AG04449 (cell line): ENCODE results near the gene HCRTR2.
"Not testable (repeated sequence)": the region's sequence is repeated elsewhere in the genome, so short reads cannot be mapped to it uniquely, and the experiment has no call there.

Source experiments
- CTCF ChIA-PET: fragments of 350-600 bp; formaldehyde crosslinking; extraction: SDS; loops from one replicate; lab custom pipeline; 2021; ENCODE audit warnings: antibody characterized with exemption; lab: Yijun Ruan, JAX
- POLR2A ChIA-PET: fragments of 400-600, 350-600 bp; formaldehyde crosslinking; extraction: SDS; loops from one replicate; lab custom pipeline; 2020; ENCODE audit warnings: antibody characterized with exemption, inconsistent platforms; lab: Yijun Ruan, JAX
- DNase-seq: peaks from one replicate; pipeline ENCODE4 v3.0.0-alpha.2; 2010; ENCODE audit warnings: low read depth, low spot score
- H3K4me3 ChIP-seq: 2 replicates; pipeline ENCODE4 v1.5.1; 2011; ENCODE audit warnings: low read depth, mild to moderate bottlenecking, control low read depth, low read length
- CTCF ChIP-seq: IDR thresholded peaks from one replicate; pipeline ENCODE4 v1.5.1; 2011; ENCODE audit warnings: mild to moderate bottlenecking, moderate library complexity, low read length, control low read depth, inconsistent platforms; ENCODE audit not compliant: insufficient read depth; ENCODE audit errors: missing control alignments

HCRTR2 gene

DNA sequence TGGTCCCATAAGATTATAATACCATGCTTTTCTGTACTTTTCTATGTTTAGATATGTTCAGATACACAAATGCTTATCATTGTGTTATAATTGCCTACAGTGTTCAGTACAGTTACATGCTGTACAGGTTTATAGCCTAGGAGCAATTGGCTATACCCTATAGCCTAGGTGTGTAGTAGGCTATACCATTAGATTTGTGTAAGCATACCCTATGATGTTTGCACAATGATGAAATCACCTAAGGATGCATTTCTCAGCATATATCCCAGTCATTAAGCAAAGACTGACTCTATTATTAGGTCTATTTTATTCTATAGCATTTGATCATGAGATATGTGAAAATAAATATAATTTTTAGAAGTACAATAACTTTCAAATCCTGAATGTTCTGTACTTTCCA lies 36.6 kb downstream of the HCRTR2 start:
- no peak overlapping the region for H3K4me3 ChIP-seq
- CTCF ChIA-PET, result no interaction called here
- POLR2A ChIA-PET, result no interaction called here
- DNase-seq, result no peak
- no peak for TF ChIP-seq CTCF

DNA sequence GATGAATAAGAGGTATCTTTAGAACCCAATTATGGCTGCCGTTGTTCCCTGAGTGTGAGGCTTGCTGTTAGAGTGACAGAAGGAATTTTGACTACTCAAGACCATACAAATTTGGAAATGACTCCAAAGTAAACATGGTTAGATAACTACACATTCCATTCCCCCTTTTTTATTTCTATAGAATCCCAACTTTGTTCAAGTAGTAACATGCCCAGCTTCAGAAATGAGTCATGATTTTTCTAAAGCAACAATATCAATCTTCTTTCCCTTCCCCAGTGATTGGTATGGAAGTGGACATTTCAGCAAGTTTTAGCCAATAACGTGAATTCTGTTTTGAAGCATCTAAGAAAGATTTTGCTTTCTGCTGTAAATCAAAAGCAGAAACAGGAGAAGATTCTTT lies 37.8 kb downstream of the HCRTR2 start:
- ChIA-PET POLR2A (no interaction called here), CTCF (no interaction called here)
- no peak for TF ChIP-seq CTCF
- peak; percentile 5 for DNase-seq
- no peak overlapping the region for H3K4me3 ChIP-seq

DNA sequence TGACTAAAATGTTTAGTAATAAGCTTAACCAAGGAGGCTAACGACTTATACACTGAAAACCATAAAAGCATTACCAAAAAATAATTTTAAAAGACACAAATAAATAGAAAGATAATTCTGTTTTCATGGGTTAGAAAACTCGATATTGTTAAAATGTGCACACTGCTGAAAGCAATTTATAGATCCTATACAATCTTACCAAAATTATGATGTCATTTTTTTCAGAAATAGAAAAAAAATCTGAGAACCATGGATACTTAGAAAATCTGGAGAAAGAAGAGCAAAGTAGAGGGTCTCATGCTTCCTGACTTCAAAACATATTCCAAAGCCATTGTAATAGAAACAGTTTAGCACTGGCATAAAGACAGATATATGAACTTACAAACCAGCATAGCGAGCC lies 46.6 kb downstream of the HCRTR2 start:
- ChIA-PET CTCF (no interaction called here), POLR2A (no interaction called here)
- no peak overlapping the region for H3K4me3 ChIP-seq
- TF ChIP-seq CTCF, result no peak
- no peak for DNase-seq

DNA sequence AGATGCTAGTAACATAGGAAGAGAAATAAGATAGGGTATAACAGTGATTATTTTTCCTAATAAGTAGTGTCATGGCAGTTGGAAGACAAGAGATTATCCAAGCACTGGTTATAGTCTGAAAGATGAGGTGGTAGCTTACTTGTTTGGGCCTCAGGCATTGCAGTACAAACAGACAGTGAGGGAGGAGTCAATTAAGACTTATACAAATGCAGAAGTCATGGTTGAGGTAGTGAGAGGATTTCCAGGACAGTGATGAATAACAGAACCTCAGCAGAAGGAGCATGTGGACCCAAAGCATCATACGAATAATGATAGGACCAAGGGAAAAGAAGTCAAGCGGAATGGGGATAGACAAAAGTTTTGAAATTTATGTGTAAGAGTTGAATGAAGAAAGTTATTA lies 53.5 kb downstream of the HCRTR2 start:
- CTCF ChIA-PET, result no interaction called here
- POLR2A ChIA-PET, result no interaction called here
- TF ChIP-seq CTCF, result no peak
- no peak for DNase-seq
- H3K4me3 ChIP-seq, result no peak overlapping the region

DNA sequence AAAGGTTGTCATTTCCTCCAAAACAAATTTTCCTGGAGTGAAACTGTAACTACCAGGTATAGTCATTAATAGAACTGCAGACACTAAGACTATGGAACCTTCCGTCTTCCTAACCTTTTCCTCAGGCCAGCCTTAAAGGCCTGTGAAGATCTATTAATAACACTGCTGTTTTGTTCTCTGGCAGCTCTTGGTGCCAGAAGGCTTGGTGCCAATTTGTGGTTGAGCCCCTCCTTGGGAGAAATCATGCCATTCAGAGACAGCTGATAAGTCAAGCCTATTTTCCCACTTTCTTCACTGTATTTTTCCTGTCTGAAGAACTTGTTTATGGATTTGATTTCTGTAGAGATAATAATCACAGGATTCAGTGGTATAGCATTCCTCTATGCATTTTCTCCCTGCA lies 64.8 kb downstream of the HCRTR2 start:
- ChIA-PET CTCF (interaction anchor here (2.3 kb wide), 1 partner anchor 1254 kb away, joined by 14 read pairs; no protein-coding TSS in a partner anchor), POLR2A (no interaction called here)
- no peak for DNase-seq
- no peak overlapping the region for H3K4me3 ChIP-seq
- no peak for TF ChIP-seq CTCF

DNA sequence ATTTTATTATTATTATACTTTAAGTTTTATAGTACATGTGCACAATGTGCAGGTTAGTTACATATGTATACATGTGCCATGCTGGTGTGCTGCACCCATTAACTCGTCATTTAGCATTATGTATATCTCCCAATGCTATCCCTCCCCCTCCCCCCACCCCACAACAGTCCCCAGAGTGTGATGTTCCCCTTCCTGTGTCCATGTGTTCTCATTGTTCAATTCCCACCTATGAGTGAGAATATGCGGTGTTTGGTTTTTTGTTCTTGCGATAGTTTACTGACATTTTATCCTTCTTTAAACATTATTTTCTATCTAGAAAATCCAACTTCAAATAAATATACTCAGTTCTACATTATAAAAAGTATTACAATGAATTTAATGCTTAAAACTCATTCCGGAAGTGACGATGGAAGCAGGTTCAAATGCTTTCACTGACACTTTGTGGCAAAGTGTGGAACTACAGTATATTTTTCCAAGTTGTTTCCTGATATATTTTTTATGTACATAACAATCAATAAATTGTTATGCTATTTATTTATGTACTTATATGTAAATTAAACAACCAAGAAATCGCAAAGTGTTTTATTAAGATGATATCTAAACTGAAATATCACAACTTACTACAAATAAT lies 66.8 kb downstream of the HCRTR2 start:
- POLR2A ChIA-PET, DNase-seq: not testable (repeated sequence)

More for the DNA sequence above, 66.8 kb downstream of the HCRTR2 start:
- H3K4me3 ChIP-seq, result not testable (repeated sequence)
- CTCF ChIA-PET, result interaction anchor here (0.8 to 3.5 kb wide), 3 partner anchors 523 to 1256 kb away, joined by 5 to 14 read pairs (median 12); no protein-coding TSS in a partner anchor
- peak; percentile 20 for TF ChIP-seq CTCF
